Left colon (tissue), 2 donors: ENCODE measurements around the gene KIF4A. TPM values are rescaled to one million over a fixed set of nuclear protein-coding genes. Genes with fewer than 3 reads are reported as not detected.

Experiments
- ATAC-seq: fragments of 200-7000 bp; cut with Tn5 transposase; one replicate; pipeline ENCODE4 v1.9.1; 2020; ENCODE audit warnings: mild to moderate bottlenecking, moderate library complexity
- DNase-seq, 2 donors: peaks; one replicate each; pipeline ENCODE4 v3.0.0-alpha.2; 2020
- intact Hi-C, 2 donors: fragments of 100-400 bp; cut with DNase I in 1 of 2; cut with micrococcal nuclease in 1 of 2; formaldehyde crosslinking; loops; one replicate each; pipeline versions ENCODE4 v1.11.2 to v1.14.0; 2022; cut with DNase I, micrococcal nuclease
- total RNA-seq, 2 donors: library from RNA; stranded (reverse); fragmentation: NEBNext Ultra II Directional; extraction: Animal tissue kit (Norgen Biotek cat#: 25700); gene quantifications; one replicate each; pipeline ENCODE4 v1.2.1, GENCODE V29; 2021
- donor health status: DM: no; HTN: no; CAD: no.
- donor health status: DM: yes; HTN: yes; CAD: no.

Gene KIF4A
- total RNA-seq, 2 donors from 2014 or later: 2.2 to 6.7 TPM

- DNase-seq (peak; percentile 89 to 92), ATAC-seq (peak; percentile 83)
- intact Hi-C loops: no loop called here
These were observed 164.8 kb downstream of the KIF4A start for GRCh38 chrX:70454441-70455365.

- intact Hi-C loops: no loop called here
- DNase-seq (peak in 1 of 2 donors; percentile 61), ATAC-seq (peak; percentile 46)
These were observed 165.7 kb downstream of the KIF4A start for GRCh38 chrX:70455366-70456202.

GRCh38 chrX:70456256-70456655, 166.4 kb downstream of the KIF4A start:
- ATAC-seq (no peak), DNase-seq (no peak)
- intact Hi-C loops: no loop called here

DNA sequence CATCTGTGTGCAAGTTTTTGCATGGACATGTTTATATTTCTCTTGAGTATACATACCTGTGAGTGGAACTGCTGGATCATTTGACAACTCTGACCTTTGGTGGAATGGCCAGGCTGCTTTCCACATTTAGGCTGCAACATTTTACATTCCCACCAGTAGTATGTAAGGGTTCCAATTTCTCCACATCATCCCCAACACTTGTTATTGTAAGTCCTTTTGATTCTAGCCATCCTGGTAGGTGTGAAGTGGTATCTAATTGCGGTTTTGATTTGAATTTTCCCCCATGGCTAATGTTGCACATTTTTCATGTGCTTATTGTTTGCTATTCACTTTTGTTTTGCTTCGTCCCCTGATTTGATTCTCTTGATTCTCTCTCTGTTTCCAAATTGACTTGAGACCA, 171.1 kb downstream of the KIF4A start:
- intact Hi-C loops: no loop called here
- ATAC-seq: no peak
- no peak for DNase-seq

- no peak for DNase-seq
- intact Hi-C loops: no loop called here
These were observed 174.1 kb downstream of the KIF4A start for GRCh38 chrX:70464051-70464450.

GRCh38 chrX:70466968-70467367, 177.1 kb downstream of the KIF4A start:
- intact Hi-C loops: no loop called here
- ATAC-seq (no peak), DNase-seq (no peak)

More at GRCh38 chrX:70464051-70464450, 174.1 kb downstream of the KIF4A start:
- ATAC-seq: no peak

DNA sequence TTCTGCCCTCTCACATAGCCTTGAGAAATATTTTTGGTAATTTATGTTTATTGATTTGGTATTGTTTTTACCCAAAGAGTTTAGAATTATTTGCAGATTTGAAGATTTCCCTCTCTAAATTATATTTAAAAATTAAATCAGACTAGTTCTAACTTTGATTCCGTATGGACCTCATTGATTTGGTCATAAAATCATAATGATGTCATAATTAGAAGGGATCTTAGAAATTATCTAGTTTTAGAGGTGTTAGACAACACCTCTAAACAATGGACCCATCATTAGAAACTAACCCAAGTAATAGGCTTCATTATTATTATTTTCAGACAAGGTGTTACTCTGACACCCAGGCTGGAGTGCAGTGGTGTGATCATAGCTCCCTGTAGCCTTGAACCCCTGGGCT, 178.8 kb downstream of the KIF4A start:
- intact Hi-C loops: no loop called here
- ATAC-seq (no peak), DNase-seq (no peak)

Other genes with a start within 250 kb of the KIF4A start
- gene AWAT2, start 240.2 kb upstream of the KIF4A start, total RNA-seq: not detected
- not detected for gene OTUD6A, start 227.6 kb upstream of the KIF4A start, total RNA-seq
- gene IGBP1, start 156.7 kb upstream of the KIF4A start, total RNA-seq: 10 to 100 TPM; 64.0 to 85.0 TPM
- not detected for gene DGAT2L6, start 112.6 kb upstream of the KIF4A start, total RNA-seq
- gene AWAT1, start 55.4 kb upstream of the KIF4A start, total RNA-seq: not detected
- gene P2RY4, start 29.9 kb upstream of the KIF4A start, total RNA-seq: 1 to 10 TPM; 1.9 to 2.3 TPM
- gene ARR3, start 21.8 kb upstream of the KIF4A start, total RNA-seq: 1 to 10 TPM in 1 of 2 donors, under 1 TPM in 1; 0.64 to 1.2 TPM
- under 1 TPM in 1 of 2 donors, not detected in 1; 0.34 TPM for gene RAB41, start 7.9 kb upstream of the KIF4A start, total RNA-seq
- 10 to 100 TPM; 44.8 to 45.9 TPM for gene PDZD11, start 177 bp upstream of the KIF4A start, total RNA-seq
- gene GDPD2, start 133.2 kb downstream of the KIF4A start, total RNA-seq: 10 to 100 TPM; 23.3 to 23.5 TPM
- gene DLG3, start 154.7 kb downstream of the KIF4A start, total RNA-seq: 10 to 100 TPM; 69.6 to 88.9 TPM